GM13977 (cell line): ENCODE results near the gene CNTD1.

Experiments
- DNase-seq: peaks from one replicate; pipeline ENCODE4 v3.0.0; 2012; ENCODE audit warnings: low spot score
- CTCF ChIP-seq: IDR thresholded peaks from 2 replicates; pipeline ENCODE4 v1.5.1; 2012; ENCODE audit warnings: mild to moderate bottlenecking, control low read depth; ENCODE audit not compliant: insufficient read depth; ENCODE audit errors: extremely low read depth, missing control alignments
- in situ Hi-C: fragments of 300-500 bp; cut with MboI; formaldehyde crosslinking; loops from one replicate; pipeline ENCODE4 v1.12.0; 2022; ENCODE audit warnings: low sequenced_read_pairs, low pct_unique_long_range_greater_than_20kb, mixed read lengths, inconsistent platforms; ENCODE audit not compliant: unreplicated experiment

The CNTD1 gene

GRCh38 chr17:42783791-42784138 lies 14.9 kb upstream of the CNTD1 start:
- in situ Hi-C loops = no loop called here

GRCh38 chr17:42784409-42784808 lies 14.3 kb upstream of the CNTD1 start:
- in situ Hi-C loops = no loop called here
- DNase-seq = no peak
- TF ChIP-seq CTCF = no peak

More at GRCh38 chr17:42783791-42784138, 14.9 kb upstream of the CNTD1 start:
- no peak for TF ChIP-seq CTCF
- DNase-seq = no peak

GRCh38 chr17:42784811-42785592 lies 13.7 kb upstream of the CNTD1 start:
- TF ChIP-seq CTCF = no peak
- in situ Hi-C loops = no loop called here
- no peak for DNase-seq

- TF ChIP-seq CTCF = no peak
- in situ Hi-C loops = no loop called here
- no peak for DNase-seq
Measured at GRCh38 chr17:42787266-42787665, 11.4 kb upstream of the CNTD1 start.

GRCh38 chr17:42791948-42792347 lies 6.7 kb upstream of the CNTD1 start:
- DNase-seq = no peak
- no peak for TF ChIP-seq CTCF
- in situ Hi-C loops = no loop called here

GRCh38 chr17:42792545-42792944 lies 6.1 kb upstream of the CNTD1 start:
- in situ Hi-C loops = no loop called here
- no peak for DNase-seq
- no peak for TF ChIP-seq CTCF
